HG03159 (cell line): ENCODE measurements around the gene TPPP.
A peak's percentile ranks its signal among the peaks of the same experiment; 100 is the strongest.
"Not testable (repeated sequence)": the region's sequence is repeated elsewhere in the genome, so short reads cannot be mapped to it uniquely, and the experiment has no call there.

Source experiments
- ATAC-seq: cut with Tn5 transposase; IDR thresholded peaks from one replicate; pipeline ENCODE4 v1.9.1; 2021; ENCODE audit warnings: mild to moderate bottlenecking, moderate library complexity; ENCODE audit not compliant: unreplicated experiment

The TPPP gene

DNA sequence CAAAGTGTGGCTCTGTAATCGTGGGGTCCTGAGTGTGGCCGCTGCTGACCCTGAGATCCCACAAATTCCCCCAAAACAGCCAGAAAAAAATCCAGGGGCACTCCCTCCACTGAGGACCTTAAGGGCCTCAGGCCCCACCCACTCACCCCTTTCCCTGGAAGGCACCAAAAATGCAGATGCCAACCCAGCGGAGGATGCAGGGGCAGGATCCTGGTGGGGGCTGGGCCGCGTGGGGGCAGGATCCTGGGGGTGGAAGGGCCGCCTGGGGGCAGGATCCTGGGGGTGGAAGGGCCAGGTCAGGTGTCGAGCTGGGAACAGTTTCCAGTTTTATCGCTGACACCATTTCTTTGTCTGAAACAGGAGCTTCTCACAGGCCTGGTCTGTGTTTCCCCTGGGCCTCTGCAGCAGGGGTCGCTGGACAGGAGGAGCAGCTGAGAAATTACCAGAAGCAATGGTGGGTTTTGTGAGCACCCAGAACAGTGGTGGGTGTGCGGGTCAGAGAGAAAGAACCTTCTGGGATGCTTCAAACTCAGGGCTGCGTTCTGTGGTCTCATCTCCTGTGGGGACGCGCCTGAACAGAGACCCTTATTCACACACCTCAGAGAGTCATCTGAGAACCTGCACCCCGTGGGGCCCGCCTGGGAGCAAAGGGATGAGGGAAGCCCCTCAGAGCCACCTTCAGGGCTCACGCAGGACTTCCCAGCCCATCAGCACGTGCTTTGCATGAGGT, 13.8 kb downstream of the TPPP start:
- ATAC-seq: not testable (repeated sequence)

DNA sequence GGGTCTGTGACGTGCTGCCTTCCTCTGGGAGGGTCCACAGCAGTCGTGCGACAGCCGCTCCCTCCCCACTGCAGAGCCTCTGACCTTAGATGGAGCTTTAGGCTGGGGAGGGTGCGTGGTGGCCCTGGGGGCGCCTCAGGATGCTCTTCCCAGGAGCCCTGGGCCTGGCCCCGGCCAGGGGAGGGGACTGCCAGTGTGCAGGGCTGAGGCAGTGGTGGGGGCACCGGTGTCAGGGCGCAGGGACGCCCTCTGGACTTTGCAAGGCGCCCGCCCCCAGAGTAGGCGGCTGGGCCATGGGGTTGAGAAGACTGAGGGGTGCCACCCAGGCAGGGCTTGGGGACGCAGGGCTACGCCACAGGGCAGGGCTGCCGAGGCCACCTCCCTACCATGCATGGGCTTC, 14.6 kb downstream of the TPPP start:
- ATAC-seq: not testable (repeated sequence)

DNA sequence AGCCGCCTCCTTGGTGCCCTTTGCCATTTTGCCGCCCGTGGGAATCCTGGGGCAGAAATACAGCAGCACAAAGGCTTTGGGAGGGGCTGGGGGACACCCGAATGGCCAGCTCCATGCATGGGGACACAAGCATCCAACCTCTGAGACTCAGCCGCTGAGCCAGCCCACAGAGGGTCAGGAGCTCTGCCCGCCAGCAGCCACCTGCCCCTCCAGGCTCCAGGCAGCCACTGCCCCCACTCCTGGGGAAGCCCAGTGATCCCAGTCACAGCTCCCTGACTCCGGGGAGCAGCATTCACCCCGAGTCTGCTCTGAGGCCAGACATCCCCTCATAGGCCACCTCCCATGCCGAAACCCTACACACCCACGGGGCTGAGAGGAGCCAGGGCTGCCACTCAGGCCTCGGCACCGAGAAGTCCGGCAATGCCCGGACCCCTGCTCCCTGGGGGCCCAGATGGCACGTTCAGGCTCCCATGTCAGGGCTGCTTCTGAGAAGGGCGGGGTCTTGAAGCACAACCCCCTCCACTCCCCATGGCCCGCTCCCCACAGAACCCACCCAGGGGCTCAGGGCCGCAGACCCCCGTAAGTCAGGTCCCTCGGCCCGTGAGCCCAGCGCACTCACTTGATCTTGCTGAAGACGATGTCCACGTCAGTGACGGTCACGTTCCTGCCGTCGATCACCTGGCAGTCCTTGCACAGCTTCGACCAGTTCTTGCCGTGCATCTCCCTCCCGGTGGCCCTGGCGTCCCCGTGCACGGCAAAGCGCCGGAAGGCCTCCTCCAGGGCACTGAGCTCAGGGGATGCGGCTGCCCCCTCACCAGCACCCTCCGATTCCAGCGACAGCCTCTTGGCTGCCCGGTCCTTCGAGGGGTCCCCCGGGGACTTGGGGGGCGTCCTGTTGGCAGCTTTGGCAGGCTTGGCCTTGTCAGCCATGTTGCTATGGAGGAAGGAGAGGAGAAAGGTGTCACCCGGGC, 15.7 kb downstream of the TPPP start:
- no peak for ATAC-seq

DNA sequence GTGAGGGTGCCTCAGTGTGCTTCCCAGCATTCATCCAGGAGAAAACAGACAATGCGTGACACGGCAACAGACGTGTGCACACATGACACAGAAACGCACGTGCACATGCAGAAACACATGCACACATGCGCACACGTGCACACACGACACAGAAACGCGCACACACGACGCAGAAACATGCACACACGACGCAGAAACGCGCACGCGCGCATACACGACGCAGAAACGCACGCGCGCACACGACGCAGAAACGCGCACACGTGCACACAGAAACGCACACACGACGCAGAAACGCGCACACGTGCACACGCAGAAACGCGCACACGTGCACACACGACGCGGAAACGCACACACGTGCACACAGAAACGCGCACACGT, 16.5 kb downstream of the TPPP start:
- ATAC-seq: no peak

DNA sequence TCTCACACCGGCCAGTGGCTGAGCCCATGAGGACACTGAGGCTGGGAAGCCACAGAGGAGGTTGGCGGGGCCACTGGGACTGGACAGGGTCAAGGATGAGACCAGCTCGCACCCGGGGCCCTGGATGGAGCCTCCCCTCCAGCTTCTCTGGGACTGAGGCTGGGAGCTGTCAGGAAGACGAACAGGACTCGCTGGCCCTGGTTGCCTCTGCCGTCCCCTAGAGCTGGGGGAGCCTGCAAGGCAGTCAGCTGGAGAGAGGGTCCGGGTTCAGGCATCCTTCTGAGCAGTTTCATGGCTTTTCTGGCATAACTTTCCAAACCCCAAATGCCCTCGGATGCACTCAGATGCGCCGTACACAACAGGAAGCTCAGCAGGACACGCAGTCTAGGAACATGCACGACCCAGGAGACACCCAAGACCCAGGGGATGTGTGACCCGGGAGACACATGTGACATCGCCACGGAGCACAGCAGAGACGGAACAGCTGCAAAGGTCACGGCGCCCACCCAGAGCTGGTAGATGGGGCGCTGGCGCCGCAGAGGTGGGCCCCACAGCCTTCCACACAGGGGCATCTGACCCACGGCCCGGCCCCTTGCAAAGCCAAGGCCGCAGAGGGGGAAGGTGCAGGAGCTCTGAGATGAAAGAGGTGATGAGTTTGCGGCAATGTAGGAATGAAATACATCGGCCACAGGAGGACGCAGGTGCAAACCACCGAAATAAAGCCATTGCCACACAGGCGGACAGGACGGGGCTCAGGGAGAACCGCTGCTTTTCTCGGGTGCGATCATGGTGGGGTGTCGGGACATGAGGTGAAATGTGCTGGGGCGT, 17.1 kb downstream of the TPPP start:
- ATAC-seq: no peak

DNA sequence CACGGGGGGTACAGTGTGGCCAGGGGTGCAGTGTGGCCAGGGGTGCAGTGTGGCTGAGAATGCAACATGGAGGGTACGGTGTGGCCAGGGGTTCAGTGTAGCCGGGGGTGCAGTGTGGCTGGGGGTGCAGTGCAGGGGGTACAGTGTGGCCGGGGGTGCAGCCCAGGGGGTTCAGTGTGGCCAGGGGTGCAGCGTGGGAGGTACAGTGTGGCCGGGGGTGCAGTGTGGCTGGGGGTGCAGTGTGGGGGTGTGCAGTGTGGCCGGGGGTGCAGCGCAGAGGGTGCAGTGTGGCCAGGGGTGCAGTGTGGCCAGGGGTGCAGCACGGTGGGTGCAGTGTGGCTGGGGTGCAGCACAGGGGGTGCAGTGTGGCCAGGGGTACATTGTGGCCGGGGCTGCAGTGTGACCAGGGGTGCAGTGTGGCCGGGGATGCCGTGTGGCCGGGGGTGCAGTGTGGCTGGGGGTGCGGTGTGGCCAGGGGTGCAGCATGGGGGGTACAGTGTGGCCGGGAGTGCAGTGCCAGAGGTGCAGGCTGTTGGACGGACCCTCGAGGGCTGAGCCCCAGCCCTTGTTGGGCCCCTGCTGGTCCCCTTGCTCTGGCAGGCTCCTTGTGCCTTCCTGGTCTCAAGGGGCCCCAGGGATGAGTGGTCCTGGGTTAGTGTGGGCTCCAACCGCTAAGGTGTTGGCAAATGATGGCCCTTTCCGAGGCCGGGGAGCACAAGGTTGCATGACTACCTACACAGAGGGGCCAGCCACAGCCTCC, 17.9 kb downstream of the TPPP start:
- no peak for ATAC-seq

DNA sequence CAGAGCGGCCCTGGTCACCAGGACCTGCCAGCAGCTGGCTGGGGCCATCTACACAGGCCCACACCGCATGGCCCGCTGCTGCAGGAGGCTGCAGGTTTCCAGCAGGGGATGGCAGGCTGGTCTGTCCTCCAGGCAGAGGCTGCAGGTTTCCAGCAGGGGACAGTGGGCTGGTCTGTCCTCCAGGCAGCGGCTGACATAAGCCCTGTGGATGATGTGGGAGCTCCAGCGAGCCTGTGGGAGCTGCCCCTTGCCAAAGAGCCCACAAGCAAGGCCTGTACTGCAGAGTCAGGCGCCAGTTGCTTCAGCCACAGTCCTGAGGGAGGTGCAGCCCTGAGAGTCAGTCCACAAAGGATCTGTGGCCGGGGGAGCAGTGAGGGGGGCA, 18.5 kb downstream of the TPPP start:
- no peak for ATAC-seq

DNA sequence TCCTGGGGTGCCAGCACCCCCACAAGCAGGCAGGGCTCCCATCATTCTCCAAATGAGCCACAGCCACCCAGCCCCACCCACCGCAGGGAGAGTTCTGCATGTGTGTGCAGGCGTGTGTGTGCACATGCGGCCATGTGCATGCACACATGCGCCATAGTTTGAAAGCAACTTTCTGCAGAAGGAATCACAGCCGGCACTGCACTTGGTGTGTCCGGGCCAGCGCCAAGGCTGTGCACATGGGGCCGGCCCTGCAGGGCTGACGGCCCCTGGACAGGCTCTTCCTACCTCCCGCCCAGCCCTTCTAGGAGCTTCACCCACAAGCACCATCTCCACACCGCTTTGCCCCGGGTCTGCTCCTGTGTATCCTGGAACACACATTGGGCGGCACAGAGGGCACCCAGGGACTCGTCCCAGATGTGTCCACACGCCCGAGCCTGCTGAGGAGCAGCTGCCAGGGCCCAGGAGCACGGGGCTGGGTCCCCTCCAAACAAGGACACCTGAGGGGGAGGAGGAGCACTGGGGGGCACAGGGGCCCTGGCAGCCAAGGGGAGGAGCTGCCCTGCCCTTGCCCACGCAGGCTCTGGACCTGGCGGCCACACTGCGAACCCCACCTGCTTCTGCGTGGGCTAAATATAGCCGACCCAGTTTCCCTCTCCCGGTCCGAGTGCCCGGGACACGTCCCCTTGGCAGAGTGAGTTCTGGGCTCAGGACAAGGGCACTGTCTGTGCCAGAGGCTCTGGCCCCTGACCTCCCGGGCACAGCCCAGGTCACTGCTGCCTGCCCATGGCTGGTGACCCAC, 19.1 kb downstream of the TPPP start:
- no peak for ATAC-seq

DNA sequence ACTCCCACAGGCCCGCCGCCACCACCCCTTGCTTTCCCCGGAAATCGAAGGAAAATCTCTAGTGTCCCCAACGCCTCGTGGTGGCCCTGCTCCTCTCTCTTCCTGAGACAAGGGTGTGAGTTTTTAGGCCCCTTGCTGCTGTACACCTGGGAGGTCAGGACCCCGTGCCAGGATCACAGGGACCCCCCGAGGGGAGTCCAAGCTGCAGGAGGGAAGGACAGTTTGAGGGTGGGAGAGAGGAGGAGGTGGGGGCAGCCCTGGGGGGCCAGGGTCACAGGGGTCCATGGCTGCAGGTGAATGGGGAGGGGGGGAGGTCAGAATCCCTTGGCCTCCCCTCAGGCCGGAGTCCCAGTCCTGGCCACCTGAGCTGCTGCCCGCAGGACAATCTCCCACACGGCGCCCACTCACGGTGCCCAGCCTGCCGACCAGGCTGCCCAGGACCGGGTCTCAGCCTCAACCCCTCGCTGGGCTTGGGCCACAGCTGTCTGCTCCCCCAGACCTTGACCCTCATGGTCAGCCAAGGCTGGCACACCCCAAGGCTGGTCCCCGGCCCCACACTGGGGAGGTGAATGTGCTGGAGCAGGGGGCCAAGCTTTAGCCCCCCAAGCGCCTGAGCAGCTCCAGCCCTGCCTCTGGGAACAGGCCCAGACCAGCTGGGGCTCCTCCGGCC, 19.9 kb downstream of the TPPP start:
- ATAC-seq: no peak

DNA sequence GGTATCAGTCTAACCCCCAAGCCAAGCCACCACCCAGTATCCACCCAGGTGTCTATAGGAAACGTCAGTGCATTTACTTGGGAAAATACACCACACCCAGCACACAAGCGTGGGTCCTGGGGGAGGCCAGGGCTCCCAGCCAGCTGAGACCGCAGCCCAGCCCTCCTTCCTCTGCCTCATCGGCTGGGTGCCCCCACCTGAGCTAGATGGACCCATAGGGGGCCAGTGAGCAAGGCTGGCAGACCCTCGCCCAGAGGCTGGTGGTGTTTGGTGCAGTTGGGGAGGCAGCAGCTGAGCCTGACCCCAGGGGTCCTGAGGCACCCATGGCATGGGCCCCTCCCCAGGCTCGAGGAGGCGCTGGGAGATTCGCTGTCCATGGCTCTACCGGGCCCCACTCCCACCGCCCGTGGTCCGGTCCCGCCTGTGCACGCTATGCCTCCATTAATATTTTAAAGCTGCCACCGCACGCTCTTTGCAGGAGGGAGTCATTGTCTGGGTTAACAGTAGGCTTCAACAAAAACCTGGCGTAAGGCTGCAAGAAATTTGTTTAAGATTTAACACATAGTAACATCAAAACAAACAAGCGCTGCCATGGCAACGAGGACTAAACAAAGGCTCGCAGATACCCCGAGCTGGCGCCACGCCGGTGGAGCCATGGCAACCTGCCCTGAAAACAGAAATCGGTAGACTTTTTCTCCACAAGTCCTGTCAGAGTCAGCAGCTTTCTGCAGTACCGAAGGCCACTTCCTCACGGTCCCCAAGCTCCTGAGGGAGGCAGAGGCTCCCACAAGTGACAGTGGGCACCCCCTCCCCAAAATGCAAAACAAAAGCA, 20.6 kb downstream of the TPPP start:
- ATAC-seq: no peak

DNA sequence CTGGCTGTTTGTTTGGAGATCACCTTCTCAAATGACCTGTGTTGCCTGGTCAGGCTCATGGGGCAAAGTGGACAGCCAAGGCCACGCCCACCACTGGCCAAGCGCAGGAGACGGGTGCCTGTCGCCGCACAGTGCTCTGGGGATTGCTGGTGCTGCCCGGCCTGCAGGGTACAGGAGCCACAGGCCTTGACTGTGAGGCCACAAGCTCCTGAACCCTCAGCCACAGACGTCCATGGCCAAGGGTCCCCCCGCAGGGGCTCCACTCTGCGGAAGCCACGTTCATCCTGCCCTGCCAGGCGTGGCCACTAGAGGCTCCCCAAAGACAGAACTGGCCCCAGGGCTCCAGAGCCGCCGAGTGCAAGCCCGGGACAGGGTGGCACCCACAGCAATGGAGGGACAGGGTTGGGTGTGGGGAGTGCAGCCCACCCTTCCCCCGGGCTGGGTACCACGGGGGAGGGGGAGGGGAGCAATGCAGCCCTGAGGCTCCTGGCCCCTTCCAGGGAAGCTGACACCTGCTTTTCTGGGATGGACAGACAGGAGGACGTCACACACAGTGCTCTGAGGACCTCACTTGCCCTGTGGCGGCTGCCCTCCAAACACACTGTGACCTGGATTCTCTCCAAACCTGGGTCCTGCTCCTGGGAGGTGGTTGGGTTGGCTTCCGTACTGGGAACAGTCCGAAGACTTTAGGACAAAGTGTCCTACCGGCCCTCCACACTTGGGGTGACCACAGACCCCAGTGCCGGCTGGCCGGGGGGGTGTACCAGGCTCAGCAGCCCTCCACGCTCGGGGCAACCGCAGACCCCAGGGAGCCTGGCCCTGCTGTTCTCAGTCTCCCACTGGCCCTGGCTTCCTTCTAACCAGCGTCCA, 21.5 kb downstream of the TPPP start:
- ATAC-seq: peak; percentile 81

DNA sequence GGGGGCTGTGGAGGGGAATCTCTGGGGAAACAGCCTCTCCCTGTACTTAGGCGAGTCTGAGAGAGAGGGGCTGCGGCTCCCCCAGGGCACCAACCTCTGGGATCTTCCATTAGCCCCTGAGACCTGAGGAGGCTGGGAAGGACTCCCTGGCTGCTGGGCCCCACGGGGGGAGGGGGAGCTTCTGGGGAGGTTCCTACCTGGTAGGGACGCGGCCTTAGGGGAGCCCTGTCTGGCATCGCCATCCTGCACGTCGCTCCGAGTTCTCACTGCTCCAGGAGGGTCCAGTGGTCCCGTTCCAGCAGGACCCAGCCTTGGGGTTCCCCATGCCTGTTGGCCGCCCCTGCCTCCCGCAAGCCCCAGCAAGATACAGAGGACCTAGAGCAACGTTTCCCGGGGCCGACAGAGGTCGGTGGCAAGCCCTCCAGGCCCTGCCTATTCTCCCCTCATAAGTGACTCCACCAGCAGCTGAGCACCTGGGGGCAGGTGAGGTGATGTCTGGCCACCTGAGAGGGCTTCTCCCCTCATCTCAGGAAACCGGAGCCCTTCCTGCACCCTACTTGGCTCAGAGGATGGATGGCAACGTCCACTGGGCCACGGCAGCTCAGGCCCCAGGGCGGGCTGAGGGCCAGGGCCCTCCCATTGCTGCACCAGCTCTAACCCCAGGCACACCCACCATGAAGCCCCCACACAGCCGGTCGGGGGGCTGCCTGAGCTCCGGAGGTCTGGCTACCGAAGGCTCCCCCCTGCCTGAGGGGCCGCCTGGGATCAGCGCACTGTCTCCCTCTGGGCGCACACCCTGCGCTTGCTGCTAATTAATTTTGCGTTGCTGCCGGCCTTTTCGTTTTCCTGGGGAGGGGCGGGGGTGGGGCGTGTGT, 22.5 kb downstream of the TPPP start:
- no peak for ATAC-seq

DNA sequence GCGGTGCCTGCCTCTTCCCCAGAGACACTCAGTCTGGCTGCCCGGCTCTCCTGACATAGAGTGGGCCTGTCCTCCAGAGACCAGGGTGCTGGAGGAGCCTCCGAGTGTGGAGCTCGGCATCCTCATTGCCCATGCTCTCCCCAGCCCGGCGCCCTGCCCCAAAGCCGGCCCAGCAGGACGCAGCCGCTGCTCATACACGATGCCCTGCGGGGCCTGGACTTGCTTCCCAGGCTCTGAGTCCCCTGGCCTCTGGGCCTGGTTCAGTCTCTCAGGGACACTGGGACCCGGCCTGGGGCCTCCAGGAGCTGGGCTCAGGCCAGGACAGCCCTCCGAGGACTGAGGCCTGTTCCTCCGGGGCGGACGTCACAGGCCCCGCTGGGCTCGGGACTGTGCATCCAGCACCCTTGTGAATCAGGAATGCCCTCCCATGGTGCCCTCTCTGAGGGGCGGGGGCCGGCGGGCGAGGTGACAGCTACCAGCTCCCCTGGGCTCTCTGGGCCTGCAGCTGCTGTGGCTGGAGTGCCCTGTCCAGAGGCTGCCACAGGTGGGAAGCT, 23.2 kb downstream of the TPPP start:
- ATAC-seq: no peak

DNA sequence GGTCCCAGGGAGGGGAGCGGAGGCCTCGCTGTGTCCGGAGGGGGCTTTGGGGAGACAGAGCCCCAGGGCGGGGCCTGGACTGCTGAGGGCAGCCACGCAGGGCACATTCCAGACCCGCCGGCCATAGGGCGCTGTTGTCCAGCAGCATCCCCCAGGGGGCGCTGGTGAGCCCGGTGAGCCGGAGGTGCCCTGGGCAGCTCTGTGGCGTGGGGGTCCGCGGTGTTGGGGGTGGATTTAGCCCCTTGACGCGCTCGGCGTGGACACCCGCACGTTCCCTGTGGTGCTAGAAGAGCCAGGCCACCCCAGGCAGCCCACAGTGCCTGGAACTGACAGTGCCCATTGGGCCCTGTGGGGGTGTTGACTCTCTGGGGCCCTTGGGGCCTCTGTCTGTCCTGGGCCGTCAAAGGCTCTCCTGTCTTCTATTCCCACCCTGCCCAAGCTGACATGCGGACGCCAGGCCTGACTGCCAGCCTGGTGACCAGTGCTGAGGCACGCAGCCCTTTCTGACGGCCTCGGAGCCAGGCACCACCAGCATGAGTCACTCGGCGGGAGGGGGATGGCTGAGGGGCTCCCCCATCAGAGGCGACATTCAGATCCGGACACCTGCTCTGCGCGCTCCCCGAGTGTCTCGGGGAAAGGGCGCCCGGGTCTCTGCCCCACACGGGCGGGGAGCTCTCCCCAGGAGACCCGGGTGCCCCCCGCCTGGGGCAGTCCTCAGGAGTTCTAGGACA, 23.9 kb downstream of the TPPP start:
- no peak for ATAC-seq

DNA sequence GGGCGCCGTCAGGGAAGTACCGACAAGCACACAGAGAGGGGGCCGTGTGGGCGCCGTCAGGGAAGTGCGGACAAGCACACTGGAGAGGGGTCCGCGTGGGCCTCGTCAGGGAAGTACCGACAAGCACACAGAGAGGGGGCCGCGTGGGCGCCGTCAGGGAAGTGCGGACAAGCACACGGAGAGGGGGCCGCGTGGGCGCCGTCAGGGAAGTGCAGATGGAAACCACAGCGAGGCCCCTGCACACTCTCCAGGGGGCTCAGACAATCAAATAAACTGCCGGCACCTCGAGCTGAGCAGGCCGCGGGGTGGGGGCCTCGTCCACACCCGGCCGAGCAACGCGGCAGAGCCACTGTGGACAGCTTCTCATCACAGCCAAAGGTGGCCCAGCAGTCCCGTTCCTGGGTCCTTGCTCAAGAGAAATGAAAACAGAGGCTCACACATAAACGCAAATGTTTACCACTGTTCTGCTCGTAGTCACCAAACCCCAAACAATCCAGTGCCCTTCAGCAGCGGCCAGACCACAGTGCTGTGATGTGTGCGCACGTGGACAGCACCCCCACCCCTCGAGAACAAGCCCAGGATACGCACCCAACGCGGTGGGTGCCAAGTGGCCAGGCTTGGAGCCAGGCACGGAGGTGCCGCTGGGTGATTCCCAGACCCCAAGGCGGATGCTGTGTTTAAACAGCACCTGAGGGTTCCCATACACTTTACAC, 24.7 kb downstream of the TPPP start:
- no peak for ATAC-seq
